ENCODE measurements around the gene TMEM130.

Gene TMEM130

GRCh38 chr7:98808751-98809460, 60.9 kb downstream of the TMEM130 start:
- DNase-seq (ENCODE audit: low read depth in 2 of 2), result no peak

GRCh38 chr7:98807068-98808048, 62.5 kb downstream of the TMEM130 start:
- DNase-seq (ENCODE audit: low read depth in 2 of 2), result no peak

- no peak for DNase-seq (ENCODE audit: low read depth in 2 of 2)
These were observed 63.6 kb downstream of the TMEM130 start for GRCh38 chr7:98805956-98806838.

GRCh38 chr7:98802781-98803110, 67.1 kb downstream of the TMEM130 start:
- no peak for DNase-seq (ENCODE audit: low read depth in 2 of 2)

- DNase-seq (ENCODE audit: low read depth in 2 of 2), result peak in 1 of 2 donors; percentile 34
These were observed 67.6 kb downstream of the TMEM130 start for GRCh38 chr7:98802088-98802780.

- no peak for DNase-seq (ENCODE audit: low read depth in 2 of 2)
These were observed 68.8 kb downstream of the TMEM130 start for GRCh38 chr7:98800996-98801395.

GRCh38 chr7:98797150-98797549, 72.7 kb downstream of the TMEM130 start:
- DNase-seq (ENCODE audit: low read depth in 2 of 2), result no peak

All from stimulated activated CD8-positive, alpha-beta memory T cell treated with anti-CD3 and anti-CD28 coated beads, Interleukin-15, amount 100 ng/mL, for 48 hours (primary cell).